Lower leg skin (tissue), 4 donors: Measurements from ENCODE around the gene SCT. TPM values are rescaled to one million over a fixed set of nuclear protein-coding genes. Genes with fewer than 3 reads are reported as not detected.

Experiments used
- DNase-seq, 2 donors: peaks; one replicate each; pipeline ENCODE4 v3.0.0-alpha.2; 2019; ENCODE audit warnings: low spot score in 2 of 2
- H3K4me3 ChIP-seq: fragments of 200-600 bp; sonication (generic); 2 replicates; pipeline ENCODE4 v1.5.1; 2017; ENCODE audit warnings: mild to moderate bottlenecking, low read depth; ENCODE audit not compliant: poor library complexity, severe bottlenecking
- CTCF ChIP-seq, 3 donors: fragments of 450-650 bp; IDR thresholded peaks; one replicate each; pipeline ENCODE4 v1.5.1; 2016; ENCODE audit warnings: antibody characterized with exemption in 3 of 3, mild to moderate bottlenecking in 3 of 3, moderate library complexity in 2 of 3
- POLR2A ChIP-seq, 2 donors: fragments of 450-650 bp; IDR thresholded peaks; one replicate each; pipeline ENCODE4 v1.6.1; 2016 to 2017; ENCODE audit warnings: antibody characterized with exemption in 2 of 2, mild to moderate bottlenecking in 1 of 2, moderate library complexity in 1 of 2
- WGBS, 2 donors: methylation state at CpG; one replicate each; pipeline ENCODE4 v1.1.5; 2018; 5-methylcytosine and 5-hydroxymethylcytosine counted together
- intact Hi-C: fragments of 100-400 bp; cut with DNase I; formaldehyde crosslinking; loops from one replicate; pipeline ENCODE4 v1.15.0; 2023; ENCODE audit warnings: low total_unique reads
- total RNA-seq, 4 donors: library from RNA; depleted of rRNA; stranded (reverse); fragments of >200 nt; gene quantifications; one replicate each; pipeline ENCODE4 v1.1.0, GENCODE V29; 2016

The SCT gene
- total RNA-seq, 4 donors from 2014 or later = not detected

- no peak overlapping the region for H3K4me3 ChIP-seq
- intact Hi-C loops = no loop called here
- TF ChIP-seq CTCF (IDR thresholded peaks at IDR 0.05) (no peak), POLR2A (IDR thresholded peaks at IDR 0.05) (no peak)
- no peak for DNase-seq
- 26 to 27% methylated on average over 19 to 22 of the region's 28 CpGs for WGBS, 2 donors
These were observed 261 bp upstream of the SCT start for GRCh38 chr11:627308-627576.

GRCh38 chr11:625636-626268 lies 1.2 kb downstream of the SCT start:
- H3K4me3 ChIP-seq = no peak overlapping the region
- TF ChIP-seq POLR2A (IDR thresholded peaks at IDR 0.05) (no peak), CTCF (IDR thresholded peaks at IDR 0.05) (no peak)
- intact Hi-C loops = no loop called here
- no peak for DNase-seq
- 84% methylated on average over 10 to 22 of the region's 22 CpGs for WGBS, 2 donors

- no peak for TF ChIP-seq POLR2A (IDR thresholded peaks at IDR 0.05)
- no peak for TF ChIP-seq CTCF (IDR thresholded peaks at IDR 0.05)
These were observed 2.0 kb downstream of the SCT start, which contains the start of gene CDHR5 for GRCh38 chr11:624705-625635. Gene CDHR5 (minus strand): TSS chr11:624955. CDS start chr11:624902, 53 bp downstream.

GRCh38 chr11:623999-624704 lies 2.8 kb downstream of the SCT start:
- peak in 1 of 2 donors; percentile 84 for DNase-seq
- intact Hi-C loops = no loop called here
- no peak overlapping the region for H3K4me3 ChIP-seq
- TF ChIP-seq POLR2A (IDR thresholded peaks at IDR 0.05) (no peak), CTCF (IDR thresholded peaks at IDR 0.05) (no peak)
- WGBS, 2 donors = 74 to 75% methylated on average over 18 to 19 of the region's 25 CpGs

More at GRCh38 chr11:624705-625635, 2.0 kb downstream of the SCT start, which contains the start of gene CDHR5:
- 73 to 75% methylated on average over 27 to 30 of the region's 33 CpGs for WGBS, 2 donors
- H3K4me3 ChIP-seq = no peak within 1 kb of the TSS
- intact Hi-C loops = no loop called here
- DNase-seq = no peak

- intact Hi-C loops = no loop called here
These were observed 3.6 kb downstream of the SCT start for GRCh38 chr11:623349-623869.

More at GRCh38 chr11:623349-623869, 3.6 kb downstream of the SCT start:
- TF ChIP-seq POLR2A (IDR thresholded peaks at IDR 0.05) (no peak), CTCF (IDR thresholded peaks at IDR 0.05) (no peak)
- no peak for DNase-seq
- WGBS, 2 donors = 80% methylated on average over 15 of the region's 15 CpGs
- H3K4me3 ChIP-seq = no peak overlapping the region
